ENCODE measurements around the gene TTC28. TPM values are rescaled to one million over a fixed set of nuclear protein-coding genes. Genes with fewer than 3 reads are reported as not detected.
"Not testable (repeated sequence)": the region's sequence is repeated elsewhere in the genome, so short reads cannot be mapped to it uniquely, and the experiment has no call there.

TTC28 gene
- total and polyA plus RNA-seq, 2 donors (not counting 3 experiments of a cell fraction or from before 2014, with no cell fraction given), result 16.5 to 51.1 TPM

- no peaks in the 10 kb centered on the region for H3K9me3 ChIP-seq (replicated peaks; ENCODE audit: control insufficient read depth, insufficient read depth, low read length)
- dilution Hi-C loops (cut with MboI; ENCODE audit: extremely low pct_ligation_motif_present, low sequenced_read_pairs) (no loop called here), intact Hi-C loops (cut with micrococcal nuclease) (no loop called here)
- no peak overlapping the region for H3K4me2 ChIP-seq (ENCODE audit: insufficient read depth, low read length)
- BruUV-seq (replicated peaks), result no TSS peak
- no peaks in the 10 kb centered on the region for H3K4me1 ChIP-seq (ENCODE audit: control insufficient read depth, extremely low read depth, insufficient read depth, low read length)
- H3K4me3 ChIP-seq (replicated peaks in 1 of 3; ENCODE audit: insufficient read depth in 1 of 3, low read depth in 1 of 3, low read length in 3 of 3), result no peak overlapping the region
- no peak overlapping the region for H2AFZ ChIP-seq (ENCODE audit: low read depth, low read length)
- POLR2A ChIA-PET, result no interaction called here
- CTCF ChIA-PET, result no interaction called here
- no peaks in the 10 kb centered on the region for H4K20me1 ChIP-seq (replicated peaks; ENCODE audit: control insufficient read depth, extremely low read depth, insufficient read depth, low read length)
- no peak for FAIRE-seq
- no peaks in the 10 kb centered on the region for H3K27me3 ChIP-seq (ENCODE audit: control insufficient read depth in 2 of 2, insufficient read depth in 2 of 2, low read length in 2 of 2)
- no peak for DNase-seq (ENCODE audit: low read depth, low spot score)
- H3K9ac ChIP-seq (replicated peaks; ENCODE audit: extremely low read depth, insufficient read depth, low read length), result no peak overlapping the region
- no peaks in the 10 kb centered on the region for H3K9me1 ChIP-seq (replicated peaks; ENCODE audit: control insufficient read depth, extremely low read depth, insufficient read depth, low read length)
- H3K79me2 ChIP-seq (ENCODE audit: control insufficient read depth, insufficient read depth, low read length), result no peaks in the 10 kb centered on the region
- H3K27ac ChIP-seq (ENCODE audit: insufficient read depth, low read depth, low read length), result no peak overlapping the region
- H3K36me3 ChIP-seq (ENCODE audit: control insufficient read depth in 2 of 2, extremely low read depth in 1 of 2, insufficient read depth in 2 of 2, low read length in 2 of 2), result no peaks in the 10 kb centered on the region
- no peak for TF ChIP-seq JUN (IDR thresholded peaks at IDR 0.05; ENCODE audit: borderline replicate concordance, insufficient read depth, insufficient read length, low read depth)
Observed at GRCh38 chr22:28538922-28539321, 140.7 kb downstream of the TTC28 start.

GRCh38 chr22:28530565-28530964 lies 149.1 kb downstream of the TTC28 start:
- H3K4me1 ChIP-seq (ENCODE audit: control insufficient read depth, extremely low read depth, insufficient read depth, low read length); H3K9me3 ChIP-seq (replicated peaks; ENCODE audit: control insufficient read depth, insufficient read depth, low read length); BruUV-seq (replicated peaks); H3K36me3 ChIP-seq (ENCODE audit: control insufficient read depth in 2 of 2, extremely low read depth in 1 of 2, insufficient read depth in 2 of 2, low read length in 2 of 2); FAIRE-seq; DNase-seq (ENCODE audit: low read depth, low spot score); dilution Hi-C loops (cut with MboI; ENCODE audit: extremely low pct_ligation_motif_present, low sequenced_read_pairs); H3K4me3 ChIP-seq (replicated peaks in 1 of 3; ENCODE audit: insufficient read depth in 1 of 3, low read depth in 1 of 3, low read length in 3 of 3); H4K20me1 ChIP-seq (replicated peaks; ENCODE audit: control insufficient read depth, extremely low read depth, insufficient read depth, low read length); H3K27ac ChIP-seq (ENCODE audit: insufficient read depth, low read depth, low read length); H3K9me1 ChIP-seq (replicated peaks; ENCODE audit: control insufficient read depth, extremely low read depth, insufficient read depth, low read length); H3K79me2 ChIP-seq (ENCODE audit: control insufficient read depth, insufficient read depth, low read length); intact Hi-C loops (cut with micrococcal nuclease); H3K4me2 ChIP-seq (ENCODE audit: insufficient read depth, low read length); H3K27me3 ChIP-seq (ENCODE audit: control insufficient read depth in 2 of 2, insufficient read depth in 2 of 2, low read length in 2 of 2); H3K9ac ChIP-seq (replicated peaks; ENCODE audit: extremely low read depth, insufficient read depth, low read length); POLR2A ChIA-PET; CTCF ChIA-PET; H2AFZ ChIP-seq (ENCODE audit: low read depth, low read length): not testable (repeated sequence)

GRCh38 chr22:28529144-28529543 lies 150.5 kb downstream of the TTC28 start:
- POLR2A ChIA-PET; H2AFZ ChIP-seq (ENCODE audit: low read depth, low read length): not testable (repeated sequence)

More at GRCh38 chr22:28529144-28529543, 150.5 kb downstream of the TTC28 start:
- H3K36me3 ChIP-seq (ENCODE audit: control insufficient read depth in 2 of 2, extremely low read depth in 1 of 2, insufficient read depth in 2 of 2, low read length in 2 of 2); H3K9me3 ChIP-seq (replicated peaks; ENCODE audit: control insufficient read depth, insufficient read depth, low read length); dilution Hi-C loops (cut with MboI; ENCODE audit: extremely low pct_ligation_motif_present, low sequenced_read_pairs); H3K9me1 ChIP-seq (replicated peaks; ENCODE audit: control insufficient read depth, extremely low read depth, insufficient read depth, low read length); H3K4me2 ChIP-seq (ENCODE audit: insufficient read depth, low read length); H3K4me1 ChIP-seq (ENCODE audit: control insufficient read depth, extremely low read depth, insufficient read depth, low read length); H4K20me1 ChIP-seq (replicated peaks; ENCODE audit: control insufficient read depth, extremely low read depth, insufficient read depth, low read length); H3K9ac ChIP-seq (replicated peaks; ENCODE audit: extremely low read depth, insufficient read depth, low read length); H3K27me3 ChIP-seq (ENCODE audit: control insufficient read depth in 2 of 2, insufficient read depth in 2 of 2, low read length in 2 of 2); intact Hi-C loops (cut with micrococcal nuclease); H3K4me3 ChIP-seq (replicated peaks in 1 of 3; ENCODE audit: insufficient read depth in 1 of 3, low read depth in 1 of 3, low read length in 3 of 3); CTCF ChIA-PET; H3K27ac ChIP-seq (ENCODE audit: insufficient read depth, low read depth, low read length); DNase-seq (ENCODE audit: low read depth, low spot score); FAIRE-seq; BruUV-seq (replicated peaks); H3K79me2 ChIP-seq (ENCODE audit: control insufficient read depth, insufficient read depth, low read length): not testable (repeated sequence)

Data from endothelial cell of umbilical vein (primary cell).